ENCODE results near the gene ZNF646.

ZNF646 gene

GRCh38 chr16:31077592-31078396, 3.6 kb downstream of the ZNF646 start:
- TF ChIP-seq ZFX (IDR thresholded peaks at IDR 0.05), result no peak
- no peak for TF ChIP-seq CTCF (conservative IDR thresholded peaks at IDR 0.05)
- no peak overlapping the region for H3K27ac ChIP-seq

GRCh38 chr16:31078597-31079341, 4.5 kb downstream of the ZNF646 start:
- TF ChIP-seq ZFX (IDR thresholded peaks at IDR 0.05) (no peak), CTCF (conservative IDR thresholded peaks at IDR 0.05) (no peak)
- H3K27ac ChIP-seq, result no peak overlapping the region

GRCh38 chr16:31079342-31079944, 5.2 kb downstream of the ZNF646 start:
- TF ChIP-seq ZFX (IDR thresholded peaks at IDR 0.05), result no peak
- TF ChIP-seq CTCF (conservative IDR thresholded peaks at IDR 0.05), result no peak
- no peak overlapping the region for H3K27ac ChIP-seq

- H3K27ac ChIP-seq, result no peak overlapping the region
Measured at GRCh38 chr16:31080035-31080629, 5.9 kb downstream of the ZNF646 start.

GRCh38 chr16:31080756-31081419, 6.7 kb downstream of the ZNF646 start:
- H3K27ac ChIP-seq, result no peak overlapping the region
- TF ChIP-seq CTCF (conservative IDR thresholded peaks at IDR 0.05) (no peak), ZFX (IDR thresholded peaks at IDR 0.05) (no peak)

More at GRCh38 chr16:31080035-31080629, 5.9 kb downstream of the ZNF646 start:
- TF ChIP-seq CTCF (conservative IDR thresholded peaks at IDR 0.05) (no peak), ZFX (IDR thresholded peaks at IDR 0.05) (no peak)

GRCh38 chr16:31081428-31082351, 7.5 kb downstream of the ZNF646 start:
- no peak overlapping the region for H3K27ac ChIP-seq
- TF ChIP-seq CTCF (conservative IDR thresholded peaks at IDR 0.05) (no peak), ZFX (IDR thresholded peaks at IDR 0.05) (no peak)
